ENCODE results near the gene MKRN2.
"Not testable (repeated sequence)": the region's sequence is repeated elsewhere in the genome, so short reads cannot be mapped to it uniquely, and the experiment has no call there.

Gene MKRN2

DNA sequence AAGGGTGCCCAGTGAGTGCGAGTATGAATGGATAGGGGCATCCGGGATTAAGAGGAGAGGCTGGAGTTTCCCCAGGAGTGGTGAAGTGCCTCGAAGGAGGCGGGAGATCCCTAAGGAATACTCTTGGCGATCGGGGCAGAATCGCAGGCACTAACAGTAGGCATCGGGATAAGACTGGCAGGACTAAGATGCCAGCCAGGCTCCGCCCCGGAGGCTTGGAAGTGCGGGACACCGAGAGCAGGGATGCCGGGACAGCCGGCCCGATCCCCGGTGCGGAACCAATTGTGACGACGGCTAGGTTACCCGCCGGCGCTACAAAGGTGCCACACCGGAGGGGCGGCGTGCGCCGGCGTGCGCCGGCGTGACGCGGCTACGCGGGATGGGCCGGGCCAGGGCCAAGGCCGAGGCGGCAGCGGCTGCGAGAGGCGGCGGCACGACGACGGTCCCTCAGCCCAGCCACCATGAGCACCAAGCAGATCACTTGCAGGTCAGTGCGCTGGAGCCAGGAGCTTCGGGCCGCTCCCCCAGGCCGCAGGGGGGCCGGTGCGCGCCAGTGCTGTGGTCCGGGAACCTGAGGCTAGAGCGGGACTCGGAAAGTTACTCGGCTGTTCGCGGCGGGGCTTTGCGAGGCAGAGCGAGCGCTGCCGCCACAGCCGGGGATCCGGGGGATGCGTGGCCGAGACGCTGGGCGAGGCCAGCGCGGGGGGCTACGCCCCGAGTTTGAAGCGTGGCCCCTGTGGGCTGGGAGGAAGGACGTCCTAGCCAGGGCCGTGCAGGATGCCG is at the start of gene MKRN2:
MKRN2 (plus strand) TSS at position 398 of the 783 bp plus-strand sequence; CDS start at position 462, 64 bp downstream.
- peak; percentile 78 for DNase-seq (ENCODE audit: low spot score)

DNA sequence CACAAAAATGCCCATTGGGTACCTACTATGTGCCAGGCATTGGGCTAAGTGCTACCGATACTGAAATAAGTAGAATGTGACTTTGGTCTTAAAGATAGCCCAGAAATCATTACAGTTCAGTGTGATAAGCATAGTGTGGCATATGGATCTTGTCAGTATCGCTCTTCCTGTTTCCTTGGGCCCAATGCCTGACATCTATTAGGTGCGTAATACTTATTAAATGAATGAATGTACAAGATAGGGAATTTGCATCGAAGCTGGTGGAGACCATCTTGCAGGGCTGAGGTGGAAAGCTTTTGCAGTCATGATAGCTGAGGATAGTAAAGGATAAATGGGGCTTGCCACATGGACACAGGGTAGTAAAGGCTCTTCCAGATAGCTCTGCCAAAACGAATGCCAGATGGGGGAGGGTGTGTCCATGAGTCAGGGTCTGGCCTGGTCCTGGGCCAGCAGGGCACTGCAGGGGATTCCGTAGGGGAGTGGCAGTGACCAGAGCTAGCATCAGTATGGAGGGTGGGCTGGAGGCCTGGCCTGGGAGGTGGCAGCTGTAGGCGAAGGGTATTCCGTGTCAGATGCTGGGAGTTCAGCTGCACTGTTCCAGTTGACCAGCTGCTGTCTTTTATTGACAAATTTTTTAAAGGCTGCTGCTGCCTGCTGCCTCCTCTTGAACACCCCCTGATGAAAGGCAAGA is 49.2 kb upstream of the MKRN2 start:
- DNase-seq (ENCODE audit: low spot score), result no peak

DNA sequence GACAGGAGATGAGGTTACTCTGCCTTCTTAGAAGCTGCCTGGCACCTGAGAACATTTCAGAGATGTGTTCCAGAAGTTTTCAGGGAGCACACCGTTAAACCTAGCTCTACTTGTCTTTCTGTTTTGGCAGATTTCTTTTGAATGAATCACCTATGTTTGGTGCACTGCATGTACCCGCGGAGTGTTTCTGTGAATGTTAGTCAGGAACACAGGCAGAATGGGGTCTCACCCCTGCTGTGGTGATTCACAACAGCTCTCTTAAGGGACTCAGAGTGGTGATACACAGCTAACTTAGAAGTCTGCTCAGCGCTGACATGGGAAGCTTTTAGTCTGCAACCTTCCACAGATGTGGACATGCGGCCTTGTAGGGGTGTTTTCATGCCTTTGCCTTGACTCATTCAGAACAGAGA is 48.6 kb upstream of the MKRN2 start:
- no peak for DNase-seq (ENCODE audit: low spot score)

GRCh38 chr3:12509466-12509865 is 47.4 kb upstream of the MKRN2 start:
- no peak for DNase-seq (ENCODE audit: low spot score)

DNA sequence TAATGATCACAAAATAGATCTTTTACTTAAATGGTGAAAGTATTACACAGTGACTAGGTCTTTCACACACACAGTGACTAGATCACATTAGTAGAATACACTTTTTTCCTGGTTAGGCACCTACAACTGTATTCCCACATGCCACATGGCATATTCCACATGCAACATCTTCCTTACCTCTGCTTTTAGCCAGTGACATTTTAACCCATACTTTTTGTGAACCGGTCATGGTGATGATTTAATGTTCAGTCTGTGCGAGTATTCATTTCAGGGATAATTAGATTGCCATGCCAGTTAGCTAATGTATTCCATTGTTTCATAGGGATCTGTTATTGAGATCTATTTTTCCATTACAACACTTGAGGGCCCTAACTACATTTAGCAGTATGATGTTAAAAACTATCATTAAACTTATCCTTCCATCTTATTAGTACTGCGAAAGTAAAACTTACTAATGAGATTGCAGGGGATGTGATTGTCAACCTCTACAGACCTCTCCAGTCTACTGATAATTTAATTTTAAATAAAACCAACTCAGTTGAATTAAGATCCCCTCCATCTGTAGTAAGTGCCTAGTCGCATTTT is 44.3 kb upstream of the MKRN2 start:
- no peak for DNase-seq (ENCODE audit: low spot score)

- no peak for DNase-seq (ENCODE audit: low spot score)
Observed at GRCh38 chr3:12513694-12514446, 43.0 kb upstream of the MKRN2 start.

DNA sequence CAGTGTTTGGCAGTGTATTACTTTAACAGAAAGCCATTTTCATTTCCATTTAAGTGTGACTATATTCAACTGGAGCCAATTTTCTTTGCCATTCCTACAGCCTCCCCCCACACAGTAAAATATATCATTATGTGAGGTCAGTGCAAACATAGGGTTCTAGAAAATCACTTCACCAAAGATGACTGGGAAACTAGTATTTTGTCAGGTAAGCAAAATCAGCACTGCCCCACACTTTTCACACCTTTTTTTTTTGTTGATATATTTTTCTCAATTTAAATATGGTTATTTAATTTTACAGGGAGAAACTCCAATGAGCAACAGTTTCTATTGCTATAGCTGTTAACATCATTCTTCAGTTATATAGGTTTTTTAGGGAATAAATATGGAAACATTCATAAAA is 41.3 kb upstream of the MKRN2 start:
- DNase-seq (ENCODE audit: low spot score), result no peak

- DNase-seq (ENCODE audit: low spot score), result no peak
Observed at GRCh38 chr3:12516873-12517272, 40.0 kb upstream of the MKRN2 start.

- DNase-seq (ENCODE audit: low spot score), result no peak
Observed at GRCh38 chr3:12518261-12519028, 38.4 kb upstream of the MKRN2 start.

DNA sequence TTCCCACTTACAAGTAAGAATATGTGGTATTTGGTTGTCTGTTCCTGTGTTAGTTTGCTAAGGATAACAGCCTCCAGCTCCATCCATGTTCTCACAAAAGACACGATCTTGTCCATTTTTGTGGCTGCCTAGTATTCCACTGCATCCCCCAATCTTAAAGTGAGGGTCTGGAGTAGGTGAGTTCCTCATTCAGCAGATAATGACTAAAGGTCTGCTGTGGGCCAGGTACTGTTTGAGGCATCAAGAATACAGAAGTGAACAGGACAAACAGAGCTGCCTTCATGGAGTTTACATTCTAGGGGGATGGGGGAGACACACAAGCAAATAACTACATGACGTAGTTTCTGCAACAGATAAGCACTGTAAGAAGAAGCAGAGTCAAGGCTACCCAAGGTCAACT is 35.9 kb upstream of the MKRN2 start:
- DNase-seq (ENCODE audit: low spot score), result no peak

DNA sequence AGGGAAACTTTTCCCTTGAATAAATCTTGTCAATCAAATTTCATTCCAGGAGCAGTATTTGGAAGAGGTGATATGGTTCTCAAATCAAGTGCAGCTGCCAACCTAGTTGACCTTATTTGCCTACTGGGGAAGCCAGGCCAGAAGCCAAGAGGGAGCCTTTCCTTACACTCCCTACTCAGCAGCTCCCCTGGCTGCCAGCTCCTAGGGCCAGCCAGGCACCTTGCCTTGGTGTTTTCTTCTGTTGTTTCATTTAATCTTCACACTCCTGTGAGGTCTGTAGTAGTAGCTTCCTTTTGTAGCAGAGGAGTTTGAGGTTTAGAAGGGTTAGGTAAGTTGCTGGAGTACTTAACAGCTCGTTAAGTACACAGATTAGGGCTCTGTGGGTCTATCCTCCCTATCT is 34.2 kb upstream of the MKRN2 start:
- DNase-seq (ENCODE audit: low spot score), result no peak

DNA sequence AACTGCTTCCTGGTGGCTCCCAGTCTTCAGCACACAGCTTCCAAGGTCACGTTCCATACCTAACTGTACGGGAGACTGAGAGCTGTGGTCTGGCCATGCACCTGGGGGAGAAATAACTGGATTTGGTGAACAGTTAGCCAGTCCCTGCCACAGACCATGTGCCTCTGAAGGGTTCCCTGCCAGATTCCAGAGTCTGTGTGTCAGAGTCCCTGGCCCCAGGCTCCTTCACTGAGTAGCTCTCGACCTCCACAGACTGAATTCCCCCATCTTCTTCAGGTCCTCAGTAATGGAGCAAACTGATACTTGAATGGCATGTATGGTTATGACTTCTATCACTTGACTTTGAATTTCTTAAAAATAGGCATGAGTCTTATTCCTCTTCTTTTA is 29.1 kb upstream of the MKRN2 start:
- DNase-seq (ENCODE audit: low spot score), result no peak

DNA sequence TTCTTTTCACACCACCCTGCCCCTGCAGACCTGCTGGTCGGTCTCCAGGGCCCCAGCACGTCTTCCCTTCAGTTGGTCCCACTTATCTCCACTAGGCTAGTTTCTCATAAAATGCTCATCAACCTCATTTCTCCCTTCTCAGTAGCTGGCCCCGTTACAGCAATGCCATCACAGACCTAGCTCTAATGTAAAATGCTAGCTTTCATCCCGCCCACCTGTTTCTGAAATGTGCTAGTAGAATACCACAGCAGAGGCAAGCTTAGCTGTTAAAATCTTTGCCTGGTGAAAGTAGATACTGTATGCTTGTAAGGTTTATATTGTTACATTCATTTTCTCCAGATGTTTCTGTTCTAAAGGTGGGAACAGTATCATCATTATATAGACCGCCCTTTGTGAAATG is 24.7 kb upstream of the MKRN2 start:
- DNase-seq (ENCODE audit: low spot score), result no peak

- no peak for DNase-seq (ENCODE audit: low spot score)
Observed at GRCh38 chr3:12536423-12536822, 20.5 kb upstream of the MKRN2 start.

DNA sequence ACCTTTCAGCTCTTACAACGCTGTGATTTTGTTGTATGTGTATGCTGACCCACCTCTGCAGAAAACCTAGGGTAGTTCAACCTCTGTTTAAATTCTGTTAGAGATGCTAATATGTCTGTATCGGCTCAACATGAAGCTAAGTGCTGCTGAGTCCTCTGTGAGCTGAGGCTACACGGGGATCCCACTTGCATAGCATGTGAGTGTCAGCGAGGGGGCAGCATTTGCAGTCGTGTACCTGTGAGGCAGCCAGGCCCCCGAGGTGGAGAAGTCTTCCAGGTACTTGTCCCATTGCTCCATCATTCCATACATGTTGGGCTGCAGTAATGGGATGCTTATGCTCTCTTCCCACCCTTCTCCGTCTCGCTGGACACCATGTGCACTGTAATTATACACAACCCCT is 15.3 kb upstream of the MKRN2 start:
- no peak for DNase-seq (ENCODE audit: low spot score)

DNA sequence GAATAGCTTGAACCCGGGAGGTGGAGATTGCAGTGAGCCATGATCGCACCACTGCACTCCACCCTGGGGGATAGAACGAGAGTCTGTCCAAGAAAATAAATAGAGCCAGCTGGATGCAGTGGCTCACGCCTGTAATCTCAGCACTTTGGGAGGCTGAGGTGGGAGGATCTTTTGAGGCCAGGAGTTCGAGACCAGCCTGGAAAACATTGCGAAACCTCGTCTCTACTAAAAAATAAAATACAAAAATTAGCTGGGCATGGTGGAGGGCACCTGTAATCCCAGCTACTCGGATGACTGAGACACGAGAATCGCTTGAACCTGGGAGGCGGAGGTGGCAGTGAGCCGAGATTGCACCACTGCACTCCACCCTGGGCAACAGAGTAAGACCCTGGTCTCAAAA is 13.4 kb upstream of the MKRN2 start:
- not testable (repeated sequence) for DNase-seq (ENCODE audit: low spot score)

DNA sequence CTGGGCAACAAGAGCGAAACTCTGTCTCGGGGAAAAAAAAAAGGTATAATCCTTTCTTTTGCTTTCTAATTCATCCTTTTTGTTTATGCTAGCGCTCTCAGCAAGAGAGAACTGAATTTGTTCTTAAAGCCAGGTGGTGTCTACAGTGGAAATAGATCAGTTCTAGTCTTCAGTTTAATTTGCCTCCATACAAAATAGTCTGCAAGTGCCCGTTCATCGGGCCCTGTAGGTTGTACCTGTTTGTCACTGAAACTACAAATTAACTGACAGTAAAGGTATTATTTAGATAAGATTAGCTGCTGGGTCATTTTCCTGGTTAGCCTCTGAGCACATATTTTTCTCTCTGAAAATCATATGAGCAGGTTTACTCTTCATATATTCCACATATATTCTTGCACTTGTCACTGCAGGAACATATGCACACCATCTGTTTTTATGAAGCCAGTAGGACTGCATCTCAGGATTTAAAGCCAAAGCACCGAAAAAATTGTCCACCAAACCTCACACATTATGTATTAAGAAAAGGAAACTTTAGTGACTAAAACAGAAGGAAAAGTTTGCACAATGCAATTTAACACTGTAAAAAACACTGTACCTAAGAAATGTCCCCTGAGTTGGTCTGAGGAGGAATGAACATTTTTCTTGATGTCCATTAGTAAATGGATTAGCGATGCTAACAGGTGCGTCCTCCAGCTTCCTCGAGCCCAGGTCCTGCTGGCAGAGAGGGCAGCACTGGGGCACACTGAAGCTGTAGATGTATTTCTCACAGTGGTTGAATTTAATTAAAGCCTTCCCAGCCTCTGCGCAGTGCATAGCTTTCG is 12.0 kb upstream of the MKRN2 start:
- DNase-seq (ENCODE audit: low spot score), result no peak

DNA sequence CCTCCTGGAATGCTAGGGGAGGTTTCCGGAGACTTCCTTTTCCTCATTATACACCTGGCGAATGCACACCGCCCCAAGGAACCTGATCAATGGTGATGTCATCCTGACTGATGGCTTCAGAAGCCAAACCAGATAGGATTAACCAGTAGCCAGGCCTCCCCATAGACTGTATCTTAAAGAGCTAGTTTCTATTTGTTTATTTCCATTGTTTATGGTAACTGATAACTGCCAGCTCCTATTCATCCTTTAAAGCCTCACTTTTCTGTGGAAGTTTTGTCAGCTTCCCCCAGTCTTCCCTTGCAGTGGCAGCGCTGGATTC is 11.5 kb upstream of the MKRN2 start, which contains the start of gene MKRN2OS:
MKRN2OS (minus strand) TSS at position 27 of the 319 bp plus-strand sequence. CDS start 35 bp downstream, outside the sequence.
- DNase-seq (ENCODE audit: low spot score), result no peak

- DNase-seq (ENCODE audit: low spot score), result no peak
Observed at GRCh38 chr3:12549971-12550760, 6.7 kb upstream of the MKRN2 start.

GRCh38 chr3:12553921-12554391 is 2.9 kb upstream of the MKRN2 start:
- no peak for DNase-seq (ENCODE audit: low spot score)
